ENCODE data around the gene CCNI. TPM values are rescaled to one million over a fixed set of nuclear protein-coding genes. Genes with fewer than 3 reads are reported as not detected.

CCNI gene
- total RNA-seq, 1 experiment from 2014 or later: 213 TPM

- Mint-ChIP-seq H3K27me3 (ENCODE audit: low read depth) (no peaks in the 10 kb centered on the region), H3K4me1 (peaks cover 48% of the 10 kb centered on the region), H3K4me3 (no peak overlapping the region), H3K36me3 (peaks cover 43% of the 10 kb centered on the region), H3K9me3 (no peaks in the 10 kb centered on the region), H3K27ac (peak overlapping the region; percentile 78)
- POLR2A ChIA-PET: no interaction called here
- peak; percentile 72 for ATAC-seq
- DNase-seq (ENCODE audit: low spot score): no peak
- TF ChIP-seq NFE2L1 (CRISPR knock-in tag; IDR thresholded peaks at IDR 0.05): peak; percentile 84
- TF ChIP-seq ZBTB21 (CRISPR knock-in tag; IDR thresholded peaks at IDR 0.05; ENCODE audit: borderline replicate concordance): no peak
- CTCF ChIA-PET: interaction anchor here (1.3 kb wide), 1 partner anchor 213 kb away, joined by 3 read pairs; no protein-coding TSS in a partner anchor
These were observed 60.4 kb downstream of the CCNI start for GRCh38 chr4:77015390-77015789.

GRCh38 chr4:77014256-77014655 is 61.5 kb downstream of the CCNI start:
- CTCF ChIA-PET: interaction anchor here (1.2 kb wide), 1 partner anchor 256 kb away, joined by 3 read pairs; no protein-coding TSS in a partner anchor
- H3K36me3 Mint-ChIP-seq: peaks cover 35% of the 10 kb centered on the region
- ATAC-seq (no peak), DNase-seq (ENCODE audit: low spot score) (no peak)
- no peak overlapping the region for H3K4me3 Mint-ChIP-seq
- no peaks in the 10 kb centered on the region for H3K27me3 Mint-ChIP-seq (ENCODE audit: low read depth)
- TF ChIP-seq FOXP1 (CRISPR knock-in tag; IDR thresholded peaks at IDR 0.05; ENCODE audit: borderline replicate concordance): no peak
- TF ChIP-seq HMGA2 (CRISPR knock-in tag; IDR thresholded peaks at IDR 0.05): no peak
- TF ChIP-seq ERG (CRISPR knock-in tag; IDR thresholded peaks at IDR 0.05): no peak
- no peak for TF ChIP-seq MLX (CRISPR knock-in tag; IDR thresholded peaks at IDR 0.05)
- no peak for TF ChIP-seq ARID4B (CRISPR knock-in tag; IDR thresholded peaks at IDR 0.05; ENCODE audit: borderline replicate concordance)
- no peak for TF ChIP-seq ZNF121 (CRISPR knock-in tag; IDR thresholded peaks at IDR 0.05)
- TF ChIP-seq NR1H2 (CRISPR knock-in tag; IDR thresholded peaks at IDR 0.05): no peak
- no peak for TF ChIP-seq TP53 (CRISPR knock-in tag; IDR thresholded peaks at IDR 0.05)
- no peak for TF ChIP-seq USF2 (CRISPR knock-in tag; IDR thresholded peaks at IDR 0.05)
- H3K9me3 Mint-ChIP-seq: no peaks in the 10 kb centered on the region
- H3K4me1 Mint-ChIP-seq: peaks cover 52% of the 10 kb centered on the region
- H3K27ac Mint-ChIP-seq: 0 out of 2 replicates have a peak overlapping the region, but pooled peaks have one; percentile 55
- POLR2A ChIA-PET: no interaction called here

GRCh38 chr4:77012726-77013125 is 63.1 kb downstream of the CCNI start:
- no peaks in the 10 kb centered on the region for H3K9me3 Mint-ChIP-seq
- ChIA-PET CTCF (interaction anchor here (0.7 kb wide), 1 partner anchor 32 kb away, joined by 4 read pairs; no protein-coding TSS in a partner anchor), POLR2A (interaction anchor here (0.9 kb wide), 1 partner anchor 10 kb away, joined by 3 read pairs; no protein-coding TSS in a partner anchor)
- H3K36me3 Mint-ChIP-seq: peaks cover 37% of the 10 kb centered on the region
- no peaks in the 10 kb centered on the region for H3K27me3 Mint-ChIP-seq (ENCODE audit: low read depth)
- H3K27ac Mint-ChIP-seq: 0 out of 2 replicates have a peak overlapping the region, but pooled peaks have one; percentile 7
- ATAC-seq: no peak
- peaks cover 67% of the 10 kb centered on the region for H3K4me1 Mint-ChIP-seq
- H3K4me3 Mint-ChIP-seq: no peak overlapping the region
- DNase-seq (ENCODE audit: low spot score): no peak
- no peak for TF ChIP-seq HMGA2 (CRISPR knock-in tag; IDR thresholded peaks at IDR 0.05)
- no peak for TF ChIP-seq JUN (CRISPR knock-in tag; IDR thresholded peaks at IDR 0.05)
- no peak for TF ChIP-seq ZNF416 (CRISPR knock-in tag; IDR thresholded peaks at IDR 0.05)
- no peak for TF ChIP-seq SOX15 (CRISPR knock-in tag; IDR thresholded peaks at IDR 0.05)
- no peak for TF ChIP-seq ZNF317 (CRISPR knock-in tag; IDR thresholded peaks at IDR 0.05; ENCODE audit: borderline replicate concordance, low read depth)
- no peak for TF ChIP-seq TEAD1 (CRISPR knock-in tag; IDR thresholded peaks at IDR 0.05)
- no peak for TF ChIP-seq HMGXB4 (CRISPR knock-in tag; IDR thresholded peaks at IDR 0.05)
- no peak for TF ChIP-seq ARID4B (CRISPR knock-in tag; IDR thresholded peaks at IDR 0.05; ENCODE audit: borderline replicate concordance)
